ENCODE data around the gene RBBP8NL. TPM values are rescaled to one million over a fixed set of nuclear protein-coding genes. Genes with fewer than 3 reads are reported as not detected.
"Not testable (repeated sequence)": the region's sequence is repeated elsewhere in the genome, so short reads cannot be mapped to it uniquely, and the experiment has no call there.

Gene RBBP8NL
- total RNA-seq, 1 donor from 2014 or later: not detected

GRCh38 chr20:62376112-62377063, 51.0 kb downstream of the RBBP8NL start:
- DNase-seq (ENCODE audit: low read depth, low spot score): no peak

- no peak for DNase-seq (ENCODE audit: low read depth, low spot score)
Observed at GRCh38 chr20:62374331-62375152, 52.8 kb downstream of the RBBP8NL start.

- not testable (repeated sequence) for DNase-seq (ENCODE audit: low read depth, low spot score)
Observed at GRCh38 chr20:62373631-62374179, 53.6 kb downstream of the RBBP8NL start.

- no peak for DNase-seq (ENCODE audit: low read depth, low spot score)
Observed at GRCh38 chr20:62372042-62372993, 55.0 kb downstream of the RBBP8NL start.

GRCh38 chr20:62371588-62372041, 55.7 kb downstream of the RBBP8NL start:
- DNase-seq (ENCODE audit: low read depth, low spot score): no peak

GRCh38 chr20:62370807-62371587, 56.3 kb downstream of the RBBP8NL start:
- no peak for DNase-seq (ENCODE audit: low read depth, low spot score)

GRCh38 chr20:62370115-62370806, 57.1 kb downstream of the RBBP8NL start:
- no peak for DNase-seq (ENCODE audit: low read depth, low spot score)

GRCh38 chr20:62369815-62370114, 57.6 kb downstream of the RBBP8NL start:
- no peak for DNase-seq (ENCODE audit: low read depth, low spot score)

- no peak for DNase-seq (ENCODE audit: low read depth, low spot score)
Observed at GRCh38 chr20:62368976-62369814, 58.1 kb downstream of the RBBP8NL start.

- no peak for DNase-seq (ENCODE audit: low read depth, low spot score)
Observed at GRCh38 chr20:62368392-62368975, 58.9 kb downstream of the RBBP8NL start.

GRCh38 chr20:62367633-62368391, 59.5 kb downstream of the RBBP8NL start:
- DNase-seq (ENCODE audit: low read depth, low spot score): no peak

- no peak for DNase-seq (ENCODE audit: low read depth, low spot score)
Observed at GRCh38 chr20:62367136-62367632, 60.2 kb downstream of the RBBP8NL start, which contains the start of gene LAMA5. LAMA5 (minus strand) TSS chr20:62367312; CDS start chr20:62367245, 67 bp downstream.

- no peak for DNase-seq (ENCODE audit: low read depth, low spot score)
Observed at GRCh38 chr20:62366370-62367135, 60.8 kb downstream of the RBBP8NL start.

- no peak for DNase-seq (ENCODE audit: low read depth, low spot score)
Observed at GRCh38 chr20:62365814-62366369, 61.4 kb downstream of the RBBP8NL start.

GRCh38 chr20:62364911-62365736, 62.2 kb downstream of the RBBP8NL start:
- DNase-seq (ENCODE audit: low read depth, low spot score): no peak
